ENCODE measurements around the gene CASP3.
"Not testable (repeated sequence)": the region's sequence is repeated elsewhere in the genome, so short reads cannot be mapped to it uniquely, and the experiment has no call there.

Gene CASP3

GRCh38 chr4:184591747-184592270 is 57.4 kb downstream of the CASP3 start:
- not testable (repeated sequence) for H3K27ac ChIP-seq (ENCODE audit: low read depth, low read length); H3K27me3 ChIP-seq (ENCODE audit: control insufficient read depth, insufficient read depth, low read length); H3K4me3 ChIP-seq (ENCODE audit: low read depth, low read length); H3K9ac ChIP-seq (ENCODE audit: low read length); H3K36me3 ChIP-seq (ENCODE audit: control insufficient read depth, insufficient read depth, low read length); H3K4me1 ChIP-seq (ENCODE audit: control insufficient read depth, insufficient read depth, low read length); H3K9me3 ChIP-seq (ENCODE audit: control insufficient read depth, insufficient read depth, low read depth, low read length)

GRCh38 chr4:184591070-184591677 is 58.1 kb downstream of the CASP3 start:
- no peak overlapping the region for H3K9ac ChIP-seq (ENCODE audit: low read length)
- H3K4me1 ChIP-seq (ENCODE audit: control insufficient read depth, insufficient read depth, low read length), result no peaks in the 10 kb centered on the region

GRCh38 chr4:184590196-184590595 is 59.1 kb downstream of the CASP3 start:
- Histone ChIP-seq H3K4me1 (ENCODE audit: control insufficient read depth, insufficient read depth, low read length) (no peaks in the 10 kb centered on the region), H3K27ac (ENCODE audit: low read depth, low read length) (no peak overlapping the region), H3K36me3 (ENCODE audit: control insufficient read depth, insufficient read depth, low read length) (no peaks in the 10 kb centered on the region), H3K9me3 (ENCODE audit: control insufficient read depth, insufficient read depth, low read depth, low read length) (peaks cover 7% of the 10 kb centered on the region; the same call in 1 of the 2 replicates), H3K4me3 (ENCODE audit: low read depth, low read length) (no peak overlapping the region), H3K9ac (ENCODE audit: low read length) (no peak overlapping the region), H3K27me3 (ENCODE audit: control insufficient read depth, insufficient read depth, low read length) (no peaks in the 10 kb centered on the region)

More at GRCh38 chr4:184591070-184591677, 58.1 kb downstream of the CASP3 start:
- peaks cover 2% of the 10 kb centered on the region; the same call in 1 of the 2 replicates for H3K9me3 ChIP-seq (ENCODE audit: control insufficient read depth, insufficient read depth, low read depth, low read length)
- no peaks in the 10 kb centered on the region for H3K27me3 ChIP-seq (ENCODE audit: control insufficient read depth, insufficient read depth, low read length)
- H3K36me3 ChIP-seq (ENCODE audit: control insufficient read depth, insufficient read depth, low read length), result no peaks in the 10 kb centered on the region
- H3K27ac ChIP-seq (ENCODE audit: low read depth, low read length), result no peak overlapping the region
- H3K4me3 ChIP-seq (ENCODE audit: low read depth, low read length), result no peak overlapping the region

GRCh38 chr4:184588893-184589292 is 60.4 kb downstream of the CASP3 start:
- Histone ChIP-seq H3K4me3 (ENCODE audit: low read depth, low read length) (no peak overlapping the region), H3K9me3 (ENCODE audit: control insufficient read depth, insufficient read depth, low read depth, low read length) (peaks cover 7% of the 10 kb centered on the region; the same call in 1 of the 2 replicates), H3K27ac (ENCODE audit: low read depth, low read length) (no peak overlapping the region), H3K27me3 (ENCODE audit: control insufficient read depth, insufficient read depth, low read length) (no peaks in the 10 kb centered on the region), H3K36me3 (ENCODE audit: control insufficient read depth, insufficient read depth, low read length) (no peaks in the 10 kb centered on the region), H3K4me1 (ENCODE audit: control insufficient read depth, insufficient read depth, low read length) (no peaks in the 10 kb centered on the region), H3K9ac (ENCODE audit: low read length) (no peak overlapping the region)

GRCh38 chr4:184587701-184588100 is 61.5 kb downstream of the CASP3 start:
- Histone ChIP-seq H3K9ac (ENCODE audit: low read length) (no peak overlapping the region), H3K27ac (ENCODE audit: low read depth, low read length) (no peak overlapping the region), H3K27me3 (ENCODE audit: control insufficient read depth, insufficient read depth, low read length) (no peaks in the 10 kb centered on the region), H3K9me3 (ENCODE audit: control insufficient read depth, insufficient read depth, low read depth, low read length) (peaks cover 7% of the 10 kb centered on the region; the same call in 1 of the 2 replicates), H3K4me1 (ENCODE audit: control insufficient read depth, insufficient read depth, low read length) (no peaks in the 10 kb centered on the region), H3K36me3 (ENCODE audit: control insufficient read depth, insufficient read depth, low read length) (no peaks in the 10 kb centered on the region), H3K4me3 (ENCODE audit: low read depth, low read length) (no peak overlapping the region)

- no peak overlapping the region for H3K4me3 ChIP-seq (ENCODE audit: low read depth, low read length)
- H3K27ac ChIP-seq (ENCODE audit: low read depth, low read length), result no peak overlapping the region
- no peaks in the 10 kb centered on the region for H3K36me3 ChIP-seq (ENCODE audit: control insufficient read depth, insufficient read depth, low read length)
- peaks cover 7% of the 10 kb centered on the region; the same call in 1 of the 2 replicates for H3K9me3 ChIP-seq (ENCODE audit: control insufficient read depth, insufficient read depth, low read depth, low read length)
- no peaks in the 10 kb centered on the region for H3K27me3 ChIP-seq (ENCODE audit: control insufficient read depth, insufficient read depth, low read length)
- no peaks in the 10 kb centered on the region for H3K4me1 ChIP-seq (ENCODE audit: control insufficient read depth, insufficient read depth, low read length)
- no peak overlapping the region for H3K9ac ChIP-seq (ENCODE audit: low read length)
Observed at GRCh38 chr4:184587221-184587620, 62.0 kb downstream of the CASP3 start.

GRCh38 chr4:184583738-184584502 is 65.3 kb downstream of the CASP3 start:
- H3K9ac ChIP-seq (ENCODE audit: low read length), result no peak overlapping the region
- no peaks in the 10 kb centered on the region for H3K27me3 ChIP-seq (ENCODE audit: control insufficient read depth, insufficient read depth, low read length)
- H3K36me3 ChIP-seq (ENCODE audit: control insufficient read depth, insufficient read depth, low read length), result no peaks in the 10 kb centered on the region
- peaks cover 19% of the 10 kb centered on the region for H3K9me3 ChIP-seq (ENCODE audit: control insufficient read depth, insufficient read depth, low read depth, low read length)
- no peaks in the 10 kb centered on the region for H3K4me1 ChIP-seq (ENCODE audit: control insufficient read depth, insufficient read depth, low read length)
- H3K27ac ChIP-seq (ENCODE audit: low read depth, low read length), result no peak overlapping the region
- no peak overlapping the region for H3K4me3 ChIP-seq (ENCODE audit: low read depth, low read length)
